GM19035 (cell line): ENCODE measurements around the gene POLR3GL.

ENCODE experiments used
- ATAC-seq: cut with Tn5 transposase; IDR thresholded peaks from one replicate; pipeline ENCODE4 v1.9.1; 2021; ENCODE audit not compliant: unreplicated experiment

POLR3GL gene

GRCh38 chr1:145972580-145972979 is 8.1 kb downstream of the POLR3GL start:
- ATAC-seq: no peak

- ATAC-seq: no peak
Measured at GRCh38 chr1:145974721-145975120, 10.2 kb downstream of the POLR3GL start.

GRCh38 chr1:145975216-145975615 is 10.7 kb downstream of the POLR3GL start:
- no peak for ATAC-seq

GRCh38 chr1:145977016-145977415 is 12.5 kb downstream of the POLR3GL start:
- ATAC-seq: no peak

- ATAC-seq: no peak
Measured at GRCh38 chr1:145977486-145978470, 13.3 kb downstream of the POLR3GL start.

- no peak for ATAC-seq
Measured at GRCh38 chr1:145978471-145978853, 14.0 kb downstream of the POLR3GL start.

- ATAC-seq: peak; percentile 83
Measured at GRCh38 chr1:145978854-145979745, 14.6 kb downstream of the POLR3GL start.

- peak; percentile 31 for ATAC-seq
Measured at GRCh38 chr1:145979746-145980456, 15.4 kb downstream of the POLR3GL start.

GRCh38 chr1:145980457-145980994 is 16.0 kb downstream of the POLR3GL start:
- no peak for ATAC-seq

GRCh38 chr1:145982010-145982723 is 17.7 kb downstream of the POLR3GL start:
- ATAC-seq: no peak

- no peak for ATAC-seq
Measured at GRCh38 chr1:145983206-145983675, 18.8 kb downstream of the POLR3GL start.

GRCh38 chr1:145983960-145984830 is 19.7 kb downstream of the POLR3GL start:
- no peak for ATAC-seq

GRCh38 chr1:145985129-145985501 is 20.6 kb downstream of the POLR3GL start:
- no peak for ATAC-seq

- ATAC-seq: no peak
Measured at GRCh38 chr1:145985502-145986439, 21.3 kb downstream of the POLR3GL start.

GRCh38 chr1:145986551-145986950 is 22.1 kb downstream of the POLR3GL start:
- no peak for ATAC-seq

GRCh38 chr1:145987926-145988325 is 23.4 kb downstream of the POLR3GL start:
- ATAC-seq: no peak

- no peak for ATAC-seq
Measured at GRCh38 chr1:145988773-145989172, 24.3 kb downstream of the POLR3GL start.
